ENCODE results near the gene RNF207. TPM values are rescaled to one million over a fixed set of nuclear protein-coding genes. Genes with fewer than 3 reads are reported as not detected.

Gene RNF207
- total RNA-seq, 1 experiment from 2014 or later, result 6.4 TPM

- H3K4me3 ChIP-seq (ENCODE audit: low read depth, low read length, poor library complexity, severe bottlenecking), result peak overlapping the region; percentile 93
- H3K27me3 ChIP-seq (replicated peaks; ENCODE audit: insufficient read depth, low read depth, low read length, poor library complexity), result no peaks in the 10 kb centered on the region
- CTCF ChIA-PET, result no interaction called here
- peaks cover 49% of the 10 kb centered on the region for H3K36me3 ChIP-seq (ENCODE audit: insufficient read depth, low read length, poor library complexity, severe bottlenecking)
- intact Hi-C loops (cut with micrococcal nuclease; ENCODE audit: unreplicated experiment), result no loop called here
- peak overlapping the region; percentile 97 for H3K27ac ChIP-seq (ENCODE audit: low read depth, low read length, poor library complexity, severe bottlenecking)
- BruUV-seq (replicated peaks), result no TSS peak
- POLR2A ChIA-PET (ENCODE audit: low non-redundant PET), result interaction anchor here (0.6 kb wide), 1 partner anchor 26 kb away, joined by 3 read pairs; no protein-coding TSS in a partner anchor
- TF ChIP-seq EZH2 (IDR thresholded peaks at IDR 0.05; ENCODE audit: borderline replicate concordance, low read depth, low read length, poor library complexity, severe bottlenecking) (no peak), CTCF (conservative IDR thresholded peaks at IDR 0.05; ENCODE audit: low read depth, low read length) (no peak)
- no peak for DNase-seq (ENCODE audit: low spot score)
- H3K9me3 ChIP-seq (ENCODE audit: low read depth, low read length, poor library complexity, severe bottlenecking), result no peaks in the 10 kb centered on the region
- H3K4me1 ChIP-seq (ENCODE audit: insufficient read depth, low read length, poor library complexity, severe bottlenecking), result peaks cover 11% of the 10 kb centered on the region
Measured at GRCh38 chr1:6197746-6198427, 8.0 kb upstream of the RNF207 start.

- H3K27me3 ChIP-seq (replicated peaks; ENCODE audit: insufficient read depth, low read depth, low read length, poor library complexity), result no peaks in the 10 kb centered on the region
- TSS peak; percentile 60 for BruUV-seq (replicated peaks)
- intact Hi-C loops (cut with micrococcal nuclease; ENCODE audit: unreplicated experiment), result no loop called here
- H3K9me3 ChIP-seq (ENCODE audit: low read depth, low read length, poor library complexity, severe bottlenecking), result no peaks in the 10 kb centered on the region
- peak overlapping the region; percentile 93 for H3K4me3 ChIP-seq (ENCODE audit: low read depth, low read length, poor library complexity, severe bottlenecking)
- POLR2A ChIA-PET (ENCODE audit: low non-redundant PET), result no interaction called here
- H3K36me3 ChIP-seq (ENCODE audit: insufficient read depth, low read length, poor library complexity, severe bottlenecking), result peaks cover 40% of the 10 kb centered on the region
- peaks cover 11% of the 10 kb centered on the region for H3K4me1 ChIP-seq (ENCODE audit: insufficient read depth, low read length, poor library complexity, severe bottlenecking)
- CTCF ChIA-PET, result no interaction called here
- TF ChIP-seq EZH2 (IDR thresholded peaks at IDR 0.05; ENCODE audit: borderline replicate concordance, low read depth, low read length, poor library complexity, severe bottlenecking) (no peak), CTCF (conservative IDR thresholded peaks at IDR 0.05; ENCODE audit: low read depth, low read length) (no peak)
- peak overlapping the region; percentile 97 for H3K27ac ChIP-seq (ENCODE audit: low read depth, low read length, poor library complexity, severe bottlenecking)
- no peak for DNase-seq (ENCODE audit: low spot score)
Measured at GRCh38 chr1:6198646-6199297, 7.1 kb upstream of the RNF207 start.

GRCh38 chr1:6199298-6200187 is 6.4 kb upstream of the RNF207 start, which contains the start of gene RPL22:
Gene RPL22 (minus strand): TSS chr1:6199595. CDS start chr1:6199573, 22 bp downstream.
- peak; percentile 100 for DNase-seq (ENCODE audit: low spot score)
- peaks cover 11% of the 10 kb centered on the region for H3K4me1 ChIP-seq (ENCODE audit: insufficient read depth, low read length, poor library complexity, severe bottlenecking)
- no peaks in the 10 kb centered on the region for H3K27me3 ChIP-seq (replicated peaks; ENCODE audit: insufficient read depth, low read depth, low read length, poor library complexity)
- peak within 1 kb of the TSS; percentile 93 for H3K4me3 ChIP-seq (ENCODE audit: low read depth, low read length, poor library complexity, severe bottlenecking)
- H3K27ac ChIP-seq (ENCODE audit: low read depth, low read length, poor library complexity, severe bottlenecking), result peak within 1 kb of the TSS; percentile 97
- no peaks in the 10 kb centered on the region for H3K9me3 ChIP-seq (ENCODE audit: low read depth, low read length, poor library complexity, severe bottlenecking)
- ChIA-PET POLR2A (ENCODE audit: low non-redundant PET) (interaction anchor here (0.5 kb wide), 1 partner anchor 32 kb away, joined by 3 read pairs; no protein-coding TSS in a partner anchor), CTCF (no interaction called here)
- no TSS peak for BruUV-seq (replicated peaks)
- peaks cover 32% of the 10 kb centered on the region for H3K36me3 ChIP-seq (ENCODE audit: insufficient read depth, low read length, poor library complexity, severe bottlenecking)
- TF ChIP-seq EZH2 (IDR thresholded peaks at IDR 0.05; ENCODE audit: borderline replicate concordance, low read depth, low read length, poor library complexity, severe bottlenecking) (no peak), CTCF (conservative IDR thresholded peaks at IDR 0.05; ENCODE audit: low read depth, low read length) (no peak)
- intact Hi-C loops (cut with micrococcal nuclease; ENCODE audit: unreplicated experiment), result no loop called here
